Measurements from ENCODE around the gene ZNF532.
"Not testable (repeated sequence)": the region's sequence is repeated elsewhere in the genome, so short reads cannot be mapped to it uniquely, and the experiment has no call there.

The ZNF532 gene

GRCh38 chr18:58903533-58903932 lies 38.9 kb downstream of the ZNF532 start:
- no peak for DNase-seq

DNA sequence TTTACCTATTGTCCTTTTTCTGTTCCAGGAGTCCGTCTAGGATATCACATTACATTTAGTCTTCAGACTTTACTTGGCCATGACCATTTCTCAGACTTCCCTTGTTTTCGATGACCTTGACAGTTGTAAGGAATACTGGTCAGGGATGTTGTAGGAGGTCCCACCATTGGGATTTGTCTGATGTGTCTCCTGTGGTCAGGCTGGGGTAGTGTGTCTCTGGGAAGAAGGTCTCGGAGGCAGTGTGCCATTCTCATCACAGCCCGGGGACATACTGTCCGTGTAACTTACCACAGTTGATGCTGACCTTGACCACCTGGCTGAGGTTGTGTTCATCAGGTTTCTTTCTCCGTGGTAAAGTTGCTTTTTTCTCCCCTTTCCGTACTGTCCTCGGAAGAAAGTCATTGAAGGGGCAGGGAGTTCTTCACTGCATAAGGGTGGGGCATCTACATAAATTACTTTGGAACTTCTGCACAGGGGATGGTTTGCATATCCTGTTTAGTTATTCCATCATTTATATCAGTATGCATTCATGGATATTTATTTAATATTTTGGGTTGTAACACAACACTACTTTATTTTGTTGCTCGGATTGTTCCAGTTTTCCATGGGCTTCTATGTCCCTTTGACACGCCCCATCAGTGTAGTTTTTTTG lies 41.2 kb downstream of the ZNF532 start:
- DNase-seq: no peak

- DNase-seq: no peak
Observed at GRCh38 chr18:58908006-58908405, 43.3 kb downstream of the ZNF532 start.

DNA sequence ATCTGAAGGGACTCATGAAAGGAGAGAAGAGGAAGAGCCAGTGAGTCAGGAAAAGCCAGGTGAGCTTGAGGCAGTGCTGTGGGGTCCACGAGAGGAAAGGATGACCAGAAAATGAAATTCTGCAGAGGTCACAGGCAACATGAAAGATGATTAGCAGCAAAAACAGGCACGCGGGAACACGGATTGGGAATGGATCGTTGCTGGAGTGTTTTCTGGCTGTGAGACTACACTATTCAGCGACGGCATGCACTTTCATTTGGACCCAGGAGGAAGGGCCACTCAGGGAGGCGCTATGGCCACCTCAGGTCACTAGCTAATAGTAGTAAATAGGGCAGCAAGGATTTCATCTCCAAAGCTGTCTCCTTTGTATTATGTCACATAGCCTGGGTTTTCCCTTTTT lies 44.8 kb downstream of the ZNF532 start:
- DNase-seq: no peak

- no peak for DNase-seq
Observed at GRCh38 chr18:58911241-58911640, 46.6 kb downstream of the ZNF532 start.

GRCh38 chr18:58911766-58912165 lies 47.1 kb downstream of the ZNF532 start:
- no peak for DNase-seq

DNA sequence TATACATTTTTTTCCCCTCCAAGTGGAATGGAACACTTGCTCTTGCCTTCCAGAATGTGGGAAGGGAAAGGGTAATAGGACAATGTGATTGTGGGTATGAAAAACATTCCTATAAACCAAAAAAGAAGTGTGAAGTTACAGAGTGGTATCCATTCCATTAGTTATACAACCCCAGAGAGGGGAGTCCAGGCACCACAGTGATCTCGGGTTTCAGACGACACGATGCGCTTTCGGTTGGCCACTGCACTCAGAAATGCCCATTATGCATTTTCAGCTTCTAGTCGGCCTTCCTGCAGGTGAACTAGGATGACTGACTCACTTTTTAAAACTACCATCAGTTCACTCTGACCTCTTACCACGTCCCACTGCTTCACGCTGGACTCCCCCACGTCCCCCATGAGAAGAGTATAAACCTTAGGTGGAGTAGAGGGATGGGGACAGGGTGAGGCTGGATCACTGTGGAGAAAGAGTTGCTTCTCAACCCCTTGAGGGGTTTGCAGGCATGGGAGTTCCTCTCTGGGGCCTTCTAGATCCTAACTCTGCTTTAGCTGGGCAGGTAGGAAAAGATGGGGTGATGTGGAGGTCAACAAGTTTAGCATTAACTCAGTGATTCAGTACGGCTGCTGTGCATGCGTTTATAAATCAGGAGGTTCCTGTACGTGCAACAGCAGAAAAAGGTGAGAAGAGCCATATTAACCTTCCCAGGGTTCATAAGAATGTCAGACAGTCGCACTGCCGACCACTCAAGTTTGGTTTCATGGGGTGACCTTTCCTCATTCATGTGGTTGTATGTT lies 50.5 kb downstream of the ZNF532 start:
- no peak for DNase-seq

DNA sequence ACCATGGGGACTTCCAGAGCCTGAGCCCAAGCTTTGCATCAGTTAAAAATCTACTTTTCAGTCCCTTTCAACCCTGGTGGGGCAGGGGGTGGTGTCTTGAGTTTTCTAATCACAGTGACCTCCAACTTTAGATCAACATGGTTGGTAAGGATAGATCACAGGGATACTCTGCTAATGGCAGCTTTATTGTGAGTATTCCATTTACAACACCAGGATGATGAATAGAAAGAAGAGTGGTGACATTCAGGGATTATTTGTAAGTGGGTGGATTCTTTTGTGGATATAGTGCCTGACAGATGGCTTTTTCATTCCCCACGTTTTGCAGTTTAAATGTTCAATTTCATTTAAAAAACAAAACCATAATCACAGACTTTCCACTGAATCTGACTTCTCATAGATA lies 51.3 kb downstream of the ZNF532 start:
- no peak for DNase-seq

GRCh38 chr18:58919934-58920333 lies 55.3 kb downstream of the ZNF532 start:
- not testable (repeated sequence) for DNase-seq

GRCh38 chr18:58922995-58923394 lies 58.3 kb downstream of the ZNF532 start:
- no peak for DNase-seq

DNA sequence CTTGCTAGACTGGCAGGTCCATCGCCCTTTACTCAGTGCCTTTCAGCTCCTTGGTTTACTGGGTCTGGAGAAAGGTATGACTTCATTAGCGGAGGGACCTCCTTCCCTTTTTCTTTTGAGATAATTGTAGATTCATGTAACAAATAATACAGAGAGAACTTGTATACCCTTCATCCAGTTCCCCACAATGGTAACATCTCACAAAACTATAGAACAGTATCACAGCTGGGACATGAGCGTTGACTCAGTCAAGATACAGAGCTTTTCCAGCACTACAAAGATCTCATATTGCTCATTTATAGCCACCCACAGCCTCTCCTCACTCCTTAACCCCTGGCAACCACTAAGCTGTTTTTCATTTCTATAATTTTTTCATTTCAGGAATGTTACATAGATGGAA lies 59.8 kb downstream of the ZNF532 start:
- DNase-seq: no peak

DNA sequence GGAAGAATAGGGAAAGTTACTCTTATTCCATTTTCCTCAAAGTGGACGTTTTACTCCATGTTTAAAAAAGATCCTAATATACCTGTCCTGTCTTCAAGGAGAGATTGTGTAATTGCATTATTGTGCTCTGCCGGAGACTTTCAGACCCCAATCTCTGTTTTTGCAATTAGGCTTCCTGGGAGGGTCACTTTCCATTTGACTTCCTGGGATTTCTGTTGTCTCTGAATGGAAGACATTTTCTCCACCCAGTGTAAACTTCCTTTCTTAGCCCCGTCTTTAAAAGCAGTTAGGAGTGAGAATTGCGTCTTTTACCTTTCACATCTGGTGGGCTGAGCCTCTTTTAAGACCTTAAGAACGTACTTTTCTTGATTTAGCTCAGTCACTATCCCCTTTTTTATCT lies 63.0 kb downstream of the ZNF532 start:
- DNase-seq: no peak

DNA sequence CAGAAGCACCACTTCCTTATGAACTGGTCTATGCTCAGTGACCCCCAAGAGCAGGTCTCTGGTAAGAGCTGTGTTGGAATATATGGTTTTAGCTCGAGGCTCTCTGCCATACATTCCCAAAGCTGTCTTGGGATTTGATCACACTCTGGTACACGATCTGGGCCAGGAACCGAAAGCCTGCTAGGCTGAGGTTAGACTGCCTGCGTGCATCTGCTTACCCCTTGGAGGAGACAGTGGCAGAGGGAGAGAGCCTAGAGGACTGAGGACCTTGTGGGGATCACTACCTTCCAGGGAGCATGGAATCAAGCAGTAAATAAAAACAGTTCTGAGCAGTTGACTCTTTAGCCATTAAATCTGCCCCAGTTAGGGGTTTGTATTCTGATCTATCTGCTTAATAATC lies 63.7 kb downstream of the ZNF532 start:
- no peak for DNase-seq

GRCh38 chr18:58929206-58929605 lies 64.5 kb downstream of the ZNF532 start:
- no peak for DNase-seq

GRCh38 chr18:58934356-58934755 lies 69.7 kb downstream of the ZNF532 start:
- no peak for DNase-seq

DNA sequence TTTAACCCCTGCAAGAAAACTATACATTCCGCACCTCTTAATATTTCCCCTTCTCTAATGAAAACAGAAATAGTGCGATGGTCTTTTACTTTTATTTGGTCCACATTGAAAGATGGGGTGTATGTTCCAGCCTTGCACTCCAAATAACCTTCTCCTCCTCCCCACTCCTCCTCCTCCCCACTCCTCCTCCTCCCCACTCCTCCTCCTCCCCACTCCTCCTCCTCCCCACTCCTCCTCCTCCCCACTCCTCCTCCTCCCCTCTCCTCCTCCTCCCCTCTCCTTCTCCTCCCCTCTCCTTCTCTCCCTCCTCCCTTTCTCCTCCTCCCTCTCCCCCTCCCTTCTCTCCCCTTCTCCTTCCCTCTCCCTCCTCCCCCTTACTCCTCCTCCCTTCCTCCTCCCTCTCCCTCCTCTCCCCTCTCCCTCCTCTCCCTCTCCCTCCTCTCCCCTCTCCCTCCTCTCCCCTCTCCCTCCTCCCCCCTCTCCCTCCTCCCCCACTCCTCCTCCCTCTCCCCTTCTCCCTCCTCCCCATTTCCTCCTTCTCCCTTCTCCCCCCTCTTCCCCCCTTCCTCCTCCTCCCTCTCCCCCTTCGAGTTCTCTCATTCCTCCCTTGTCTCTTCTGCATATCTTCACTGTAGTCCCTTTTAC lies 70.4 kb downstream of the ZNF532 start:
- DNase-seq: no peak

- DNase-seq: peak; percentile 57
Observed at GRCh38 chr18:58937071-58937886, 72.6 kb downstream of the ZNF532 start.

DNA sequence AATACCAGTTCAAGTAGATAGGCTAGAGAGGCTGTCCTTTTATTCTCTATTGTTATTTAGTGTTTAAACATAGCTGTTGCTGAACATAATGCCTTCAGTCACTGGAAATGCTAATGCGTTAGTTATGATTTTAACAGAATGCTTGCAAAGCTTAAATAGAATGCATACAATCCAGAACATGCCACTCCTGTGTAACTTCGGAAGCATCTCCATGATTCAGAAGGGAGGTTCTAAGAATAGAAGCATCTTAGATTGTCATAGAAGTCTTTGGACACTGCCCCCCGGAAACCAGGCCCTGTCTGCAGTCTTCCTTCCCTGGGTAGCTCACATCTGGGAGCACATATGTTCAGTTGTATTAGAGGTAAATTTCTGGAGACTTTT lies 73.2 kb downstream of the ZNF532 start:
- no peak for DNase-seq

DNA sequence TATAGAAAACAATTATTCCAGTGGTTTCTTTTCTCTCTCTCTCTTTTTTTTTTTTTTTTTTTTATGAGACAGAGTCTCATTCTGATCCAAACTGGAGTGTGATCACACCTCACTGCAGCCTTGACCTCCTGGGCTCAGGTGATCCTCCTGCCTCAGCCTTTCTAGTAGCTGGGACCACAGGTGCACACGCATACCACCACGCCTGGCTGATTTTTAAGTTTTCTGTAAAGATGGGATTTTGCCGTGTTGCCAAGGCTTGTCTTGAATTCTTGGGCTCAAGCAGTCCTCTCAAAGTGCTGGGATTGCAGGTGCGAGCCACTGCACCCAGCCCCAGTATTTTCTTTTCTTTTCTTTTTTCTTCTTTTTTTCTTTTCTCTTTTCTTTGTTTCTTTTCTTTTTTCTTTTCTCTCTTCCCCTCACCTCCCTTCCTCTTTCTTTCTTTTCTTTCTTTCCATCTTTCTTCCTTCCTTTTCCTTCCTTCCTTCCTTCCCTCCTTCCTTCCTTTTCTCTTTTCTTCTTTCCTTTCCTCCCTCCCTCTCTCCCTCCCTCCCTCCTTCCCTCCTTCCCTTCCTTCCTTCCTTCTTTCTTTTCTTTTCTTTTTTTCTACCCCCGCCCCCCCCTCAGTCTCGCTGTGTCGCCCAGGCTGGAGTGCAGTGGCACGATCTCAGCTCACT lies 76.9 kb downstream of the ZNF532 start:
- DNase-seq: no peak

DNA sequence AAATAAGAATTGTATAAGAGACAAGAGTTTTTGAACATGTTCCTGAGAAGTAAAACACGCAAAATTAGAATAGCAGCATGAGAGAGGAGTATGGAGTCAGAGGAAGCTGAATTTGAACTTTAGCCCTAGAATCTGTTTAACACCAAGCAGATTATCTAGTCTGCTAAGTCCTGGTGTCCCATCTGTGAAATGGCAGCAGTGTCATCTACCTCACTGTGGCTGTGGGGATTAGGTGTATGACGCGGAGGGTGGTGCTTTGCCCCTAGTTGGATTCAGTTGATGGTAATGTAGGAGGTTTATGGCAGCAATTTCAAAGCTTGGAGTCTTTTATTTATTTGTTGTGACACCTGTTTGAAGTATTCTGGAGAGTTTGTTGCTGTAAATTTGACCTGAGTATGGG lies 79.2 kb downstream of the ZNF532 start:
- no peak for DNase-seq

DNA sequence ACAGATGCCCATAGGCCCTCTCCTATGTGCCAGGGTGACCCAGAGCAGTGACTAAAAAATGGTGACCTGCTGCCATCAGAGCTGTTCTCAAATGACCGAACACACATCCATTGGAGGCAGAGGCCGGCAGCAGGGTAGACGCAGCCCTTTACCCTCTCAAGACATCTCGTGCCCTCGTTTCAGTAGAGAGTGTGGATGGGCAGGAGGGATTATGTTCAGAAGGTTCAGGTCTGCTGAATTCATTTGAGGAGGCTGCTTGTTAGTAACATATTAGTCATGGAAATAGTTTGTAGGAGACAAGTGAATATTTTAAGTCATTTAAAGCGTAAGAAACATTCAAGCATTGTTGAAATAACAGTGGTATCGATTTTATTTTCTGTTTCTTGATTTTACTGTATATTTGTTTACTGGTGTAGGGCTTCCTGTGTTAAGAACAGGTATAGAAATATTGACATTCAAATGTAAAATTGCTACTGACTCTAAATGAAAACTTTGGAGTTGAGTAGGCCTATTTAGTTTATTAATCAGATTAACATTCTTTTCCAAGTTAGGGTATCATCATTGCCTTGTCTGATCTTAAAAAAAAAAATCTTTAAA lies 82.6 kb downstream of the ZNF532 start:
- DNase-seq: no peak

GRCh38 chr18:58949031-58949430 lies 84.4 kb downstream of the ZNF532 start:
- no peak for DNase-seq

Measured in fibroblast of skin of right quadriceps (primary cell).